ENCODE results near the gene FXYD6. TPM values are rescaled to one million over a fixed set of nuclear protein-coding genes. Genes with fewer than 3 reads are reported as not detected.

FXYD6 gene
- total RNA-seq, 2 donors from 2014 or later = 17.5 to 17.8 TPM

DNA sequence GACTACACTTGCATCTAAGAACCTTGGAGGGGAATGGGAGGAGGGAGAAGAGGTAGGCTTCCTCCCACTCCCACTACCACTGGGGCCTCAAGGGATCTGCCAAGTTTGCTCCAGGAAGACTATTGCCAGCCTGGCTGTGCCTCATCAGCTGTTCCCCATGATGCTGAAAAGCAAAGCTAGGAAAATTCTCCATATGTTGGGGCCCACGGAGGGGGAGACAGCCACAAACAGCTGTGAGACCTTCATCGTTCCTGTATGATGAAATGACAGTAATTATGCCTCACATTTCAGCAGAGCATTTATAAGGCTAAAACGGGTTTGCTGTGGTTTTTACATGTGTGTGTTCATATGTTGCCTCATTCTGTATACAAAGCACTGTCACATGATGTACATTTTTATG lies 86.2 kb downstream of the FXYD6 start:
- no peak overlapping the region for H3K27ac ChIP-seq
- no peak overlapping the region for H3K4me3 ChIP-seq
- no peaks in the 10 kb centered on the region for H3K36me3 ChIP-seq
- H3K4me1 ChIP-seq (ENCODE audit: control insufficient read depth in 1 of 2, low read depth in 2 of 2) = no peaks in the 10 kb centered on the region
- TF ChIP-seq, protein P1, sequence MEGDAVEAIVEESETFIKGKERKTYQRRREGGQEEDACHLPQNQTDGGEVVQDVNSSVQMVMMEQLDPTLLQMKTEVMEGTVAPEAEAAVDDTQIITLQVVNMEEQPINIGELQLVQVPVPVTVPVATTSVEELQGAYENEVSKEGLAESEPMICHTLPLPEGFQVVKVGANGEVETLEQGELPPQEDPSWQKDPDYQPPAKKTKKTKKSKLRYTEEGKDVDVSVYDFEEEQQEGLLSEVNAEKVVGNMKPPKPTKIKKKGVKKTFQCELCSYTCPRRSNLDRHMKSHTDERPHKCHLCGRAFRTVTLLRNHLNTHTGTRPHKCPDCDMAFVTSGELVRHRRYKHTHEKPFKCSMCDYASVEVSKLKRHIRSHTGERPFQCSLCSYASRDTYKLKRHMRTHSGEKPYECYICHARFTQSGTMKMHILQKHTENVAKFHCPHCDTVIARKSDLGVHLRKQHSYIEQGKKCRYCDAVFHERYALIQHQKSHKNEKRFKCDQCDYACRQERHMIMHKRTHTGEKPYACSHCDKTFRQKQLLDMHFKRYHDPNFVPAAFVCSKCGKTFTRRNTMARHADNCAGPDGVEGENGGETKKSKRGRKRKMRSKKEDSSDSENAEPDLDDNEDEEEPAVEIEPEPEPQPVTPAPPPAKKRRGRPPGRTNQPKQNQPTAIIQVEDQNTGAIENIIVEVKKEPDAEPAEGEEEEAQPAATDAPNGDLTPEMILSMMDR (IDR thresholded peaks at IDR 0.05) = no peak
- no peaks in the 10 kb centered on the region for H3K9me3 ChIP-seq
- no peak for ATAC-seq (ENCODE audit: insufficient number of reproducible peaks, low FRiP score, low read depth)
- DNase-seq (ENCODE audit: low spot score) = no peak
- no peaks in the 10 kb centered on the region for H3K27me3 ChIP-seq (replicated peaks; ENCODE audit: insufficient read depth)

GRCh38 chr11:117789241-117789640 lies 87.2 kb downstream of the FXYD6 start:
- Histone ChIP-seq H3K27ac (no peak overlapping the region), H3K36me3 (no peaks in the 10 kb centered on the region), H3K27me3 (replicated peaks; ENCODE audit: insufficient read depth) (no peaks in the 10 kb centered on the region), H3K9me3 (no peaks in the 10 kb centered on the region), H3K4me3 (no peak overlapping the region), H3K4me1 (ENCODE audit: control insufficient read depth in 1 of 2, low read depth in 2 of 2) (no peaks in the 10 kb centered on the region)
- ATAC-seq (ENCODE audit: insufficient number of reproducible peaks, low FRiP score, low read depth) = no peak
- TF ChIP-seq, protein P1 (IDR thresholded peaks at IDR 0.05) = no peak
- DNase-seq (ENCODE audit: low spot score) = no peak

Other genes with a start within 250 kb of the FXYD6 start
- gene DSCAML1, start 79.4 kb downstream of the FXYD6 start, total RNA-seq = under 1 TPM; 0.21 to 0.41 TPM
- gene FXYD2, start 51.9 kb downstream of the FXYD6 start, total RNA-seq = not detected
- gene TMPRSS13, start 52.7 kb upstream of the FXYD6 start, total RNA-seq = 1 to 10 TPM in 1 of 2 donors, not detected in 1; 1.1 TPM
- 10 to 100 TPM; 36.4 to 72.6 TPM for gene IL10RA, start 109.7 kb upstream of the FXYD6 start, total RNA-seq
- gene TMPRSS4, start 200.4 kb upstream of the FXYD6 start, total RNA-seq = 1 to 10 TPM in 1 of 2 donors, not detected in 1; 2.2 TPM
- gene SMIM35, start 210.3 kb upstream of the FXYD6 start, total RNA-seq = not detected

Data from thoracic aorta (tissue), 2 donors.